NCI-H774 (cell line): ENCODE data around the gene KMT5C.

Experiments used
- DNase-seq: peaks from one replicate; lab custom pipeline; 2025; lab: John Stamatoyannopoulos, UW

Gene KMT5C

DNA sequence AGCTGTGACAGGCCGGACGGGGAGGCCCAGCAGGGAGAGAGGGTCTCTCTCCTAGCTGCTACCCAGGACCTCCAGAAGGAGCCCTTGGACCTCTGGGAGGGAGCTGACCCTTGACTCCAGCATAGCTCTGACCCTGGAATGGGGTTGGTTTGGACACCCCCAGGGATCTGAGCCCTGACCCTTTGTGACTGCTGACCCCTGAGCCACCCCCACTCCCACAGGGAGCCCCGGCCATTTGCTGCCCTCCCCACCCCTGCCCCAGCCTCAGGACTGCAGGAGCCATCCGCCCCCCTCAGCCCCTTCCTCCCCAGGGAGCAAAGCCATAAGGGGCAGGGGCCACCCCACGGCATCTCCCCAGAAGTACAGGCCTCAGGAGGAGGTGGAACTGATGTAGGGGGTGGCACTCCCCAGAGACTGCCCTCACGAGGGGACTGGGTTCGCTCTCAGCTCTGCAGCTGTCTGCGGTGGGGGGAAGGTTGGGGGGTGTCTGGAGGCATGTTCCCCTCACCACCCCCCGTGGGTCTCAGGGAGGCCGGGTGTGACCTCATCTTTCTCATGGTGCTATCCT is 7.8 kb downstream of the KMT5C start:
- no peak for DNase-seq

DNA sequence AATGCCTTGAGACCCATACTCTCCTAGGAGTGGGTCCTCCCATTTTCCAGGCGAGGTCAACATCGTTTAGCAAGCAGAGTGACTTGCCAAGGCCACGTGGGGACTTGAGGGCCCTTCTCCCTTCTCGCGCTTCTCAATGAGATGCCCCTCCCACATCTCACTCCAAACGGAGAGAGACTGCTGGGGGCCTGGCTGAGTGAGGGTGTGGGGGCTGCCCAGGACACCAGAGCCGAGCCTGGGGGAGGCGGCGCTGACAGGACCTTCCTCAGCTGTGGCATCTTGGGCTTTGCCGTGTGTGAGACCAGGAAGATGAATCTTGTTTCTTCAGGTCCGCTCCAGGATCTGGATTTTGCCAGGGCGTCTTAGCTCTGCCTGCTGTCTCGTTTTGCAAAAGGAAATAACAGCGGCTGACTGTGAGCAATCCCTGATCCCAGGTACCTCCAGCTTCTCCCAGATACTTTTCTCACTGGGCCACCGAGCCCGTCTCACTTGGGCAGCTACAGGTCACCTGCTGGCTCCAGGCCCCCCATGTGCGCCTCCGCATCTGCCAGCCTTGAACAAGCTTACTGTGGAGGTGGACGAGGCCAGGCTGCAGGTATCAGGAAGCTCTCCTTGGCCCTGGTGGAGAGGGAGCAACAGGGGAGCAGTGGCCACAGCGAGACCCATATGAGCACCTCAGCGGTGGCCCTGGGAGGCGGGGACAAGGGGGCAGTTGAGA is 8.8 kb downstream of the KMT5C start:
- no peak for DNase-seq

DNA sequence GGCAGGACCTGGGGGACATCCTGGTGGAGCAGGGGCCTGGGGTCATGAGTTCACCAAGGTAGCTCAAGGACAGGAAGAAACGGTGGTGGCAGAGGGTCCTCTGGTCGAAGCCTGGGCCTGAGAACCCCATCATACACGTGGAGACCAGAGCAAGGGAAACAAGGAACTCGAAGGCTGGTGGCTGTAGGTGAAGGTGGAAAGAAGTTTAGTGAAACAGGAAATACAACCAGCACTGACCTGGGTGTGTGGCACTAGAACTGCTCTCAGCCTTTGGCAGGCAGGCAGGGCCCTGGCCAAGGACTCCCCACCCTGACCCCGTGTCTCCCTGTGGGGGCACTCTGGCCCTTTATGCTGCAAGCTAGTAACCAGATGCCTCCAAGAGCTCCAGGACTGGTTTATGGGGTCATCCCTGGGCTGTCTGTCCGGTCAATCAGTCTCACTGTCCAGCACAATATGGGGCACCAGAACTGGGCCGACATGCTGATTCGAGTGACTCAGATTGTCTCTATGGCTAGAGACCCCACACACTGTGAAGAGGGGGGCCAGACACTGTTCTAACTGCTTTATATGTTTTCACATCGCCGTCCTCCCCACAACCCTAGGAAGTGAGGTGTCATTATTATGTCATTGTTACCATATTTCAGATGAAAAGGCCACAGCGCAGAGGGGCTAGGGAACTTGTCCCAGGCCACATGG is 11.1 kb downstream of the KMT5C start:
- no peak for DNase-seq

GRCh38 chr19:55352040-55352439 is 12.4 kb downstream of the KMT5C start:
- no peak for DNase-seq

- no peak for DNase-seq
Observed at GRCh38 chr19:55352549-55353145, 13.0 kb downstream of the KMT5C start.

GRCh38 chr19:55353356-55353802 is 13.7 kb downstream of the KMT5C start:
- DNase-seq, result no peak

DNA sequence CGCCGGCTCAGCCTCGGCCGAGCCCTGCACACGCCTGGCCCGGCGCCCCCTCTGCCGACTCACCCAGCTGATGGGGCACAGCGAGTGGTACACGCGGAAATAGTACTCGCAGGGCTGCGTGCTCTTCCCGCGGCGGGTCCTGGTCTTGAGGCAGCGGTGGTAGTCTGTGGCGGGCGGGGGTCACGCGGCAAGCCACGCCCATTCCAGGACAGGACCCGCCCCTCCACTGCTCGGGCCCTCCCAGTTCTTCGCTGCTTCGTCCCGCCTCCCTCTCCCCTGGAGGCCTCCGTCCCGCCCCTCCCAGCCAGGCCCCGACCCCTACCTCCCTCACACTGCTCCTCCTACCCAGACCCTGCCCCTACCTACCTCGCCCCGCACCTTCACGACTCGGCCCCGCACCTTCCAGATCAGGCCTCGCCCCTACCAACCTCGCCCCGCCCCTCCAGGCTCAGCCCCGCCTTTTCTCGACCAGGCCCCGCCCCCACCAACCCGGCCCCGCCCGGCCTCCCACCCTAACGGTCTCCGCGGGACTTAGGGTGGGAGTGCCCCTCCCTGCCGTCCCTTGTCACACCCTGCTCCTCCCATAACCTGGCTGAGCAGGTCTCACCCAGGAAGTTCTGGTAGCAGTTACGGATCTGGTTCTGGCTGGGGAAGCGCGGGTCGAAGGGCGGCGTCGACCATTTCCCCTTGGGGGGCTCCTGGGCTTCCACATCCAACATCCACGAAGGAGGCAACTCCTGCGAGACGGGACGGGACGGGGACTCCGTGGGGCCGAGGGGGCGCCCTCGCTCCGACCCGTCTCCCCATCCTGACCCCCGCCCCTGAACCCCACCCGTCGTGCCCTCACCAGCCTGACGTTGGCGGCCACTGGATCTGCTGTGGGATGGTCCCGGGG is 14.4 kb downstream of the KMT5C start:
- DNase-seq, result peak; percentile 35

DNA sequence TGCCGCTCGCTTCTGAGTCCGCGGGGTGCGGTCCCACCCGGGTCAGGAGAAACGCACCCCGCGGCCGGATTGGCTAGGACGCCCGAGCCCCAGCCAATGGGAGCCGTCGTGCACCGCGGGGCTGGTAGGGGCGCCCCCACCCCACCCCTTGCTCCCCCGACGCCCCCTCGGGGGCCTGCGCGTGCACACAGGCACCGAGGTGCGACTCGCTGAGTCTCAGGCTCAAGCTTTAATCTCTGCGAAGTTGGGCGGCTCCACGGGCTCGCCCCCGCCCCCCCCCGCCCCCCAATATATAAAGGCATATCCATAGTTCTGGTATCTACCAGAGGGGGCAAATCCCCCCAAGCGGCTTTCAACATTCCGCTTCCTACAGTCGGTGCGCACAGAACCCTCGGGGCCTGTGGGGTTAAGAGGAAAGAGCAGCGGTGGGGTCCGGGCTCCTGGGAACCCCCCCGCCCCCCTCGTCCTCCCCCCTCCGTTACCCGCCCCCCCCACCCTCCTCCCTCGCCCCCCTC is 15.1 kb downstream of the KMT5C start, which contains the start of gene COX6B2:
COX6B2 (minus strand) TSS at position 22 of the 515 bp plus-strand sequence. CDS start 198 bp downstream, outside the sequence.
- no peak for DNase-seq

- DNase-seq, result no peak
Observed at GRCh38 chr19:55355213-55355821, 15.6 kb downstream of the KMT5C start.

DNA sequence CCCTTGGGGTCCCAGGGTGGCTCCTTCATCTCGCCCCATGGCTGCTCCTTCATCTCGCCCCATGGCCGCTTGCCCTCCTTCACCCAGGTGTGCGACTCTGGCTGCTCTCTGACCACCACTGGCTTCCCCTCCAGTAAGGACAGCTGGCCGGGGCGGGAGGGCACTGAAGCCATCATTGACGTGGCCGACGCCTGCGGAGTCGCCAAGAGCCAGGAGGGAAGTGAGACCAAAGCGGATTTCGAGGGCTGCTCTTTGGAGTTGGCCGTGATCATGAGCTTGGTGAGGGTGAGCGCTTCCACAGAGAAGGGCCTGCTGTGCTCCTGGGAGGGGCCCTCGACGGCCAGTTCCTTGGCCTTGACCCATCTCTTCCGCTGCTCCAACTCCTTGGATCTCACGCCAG is 18.8 kb downstream of the KMT5C start:
- no peak for DNase-seq

DNA sequence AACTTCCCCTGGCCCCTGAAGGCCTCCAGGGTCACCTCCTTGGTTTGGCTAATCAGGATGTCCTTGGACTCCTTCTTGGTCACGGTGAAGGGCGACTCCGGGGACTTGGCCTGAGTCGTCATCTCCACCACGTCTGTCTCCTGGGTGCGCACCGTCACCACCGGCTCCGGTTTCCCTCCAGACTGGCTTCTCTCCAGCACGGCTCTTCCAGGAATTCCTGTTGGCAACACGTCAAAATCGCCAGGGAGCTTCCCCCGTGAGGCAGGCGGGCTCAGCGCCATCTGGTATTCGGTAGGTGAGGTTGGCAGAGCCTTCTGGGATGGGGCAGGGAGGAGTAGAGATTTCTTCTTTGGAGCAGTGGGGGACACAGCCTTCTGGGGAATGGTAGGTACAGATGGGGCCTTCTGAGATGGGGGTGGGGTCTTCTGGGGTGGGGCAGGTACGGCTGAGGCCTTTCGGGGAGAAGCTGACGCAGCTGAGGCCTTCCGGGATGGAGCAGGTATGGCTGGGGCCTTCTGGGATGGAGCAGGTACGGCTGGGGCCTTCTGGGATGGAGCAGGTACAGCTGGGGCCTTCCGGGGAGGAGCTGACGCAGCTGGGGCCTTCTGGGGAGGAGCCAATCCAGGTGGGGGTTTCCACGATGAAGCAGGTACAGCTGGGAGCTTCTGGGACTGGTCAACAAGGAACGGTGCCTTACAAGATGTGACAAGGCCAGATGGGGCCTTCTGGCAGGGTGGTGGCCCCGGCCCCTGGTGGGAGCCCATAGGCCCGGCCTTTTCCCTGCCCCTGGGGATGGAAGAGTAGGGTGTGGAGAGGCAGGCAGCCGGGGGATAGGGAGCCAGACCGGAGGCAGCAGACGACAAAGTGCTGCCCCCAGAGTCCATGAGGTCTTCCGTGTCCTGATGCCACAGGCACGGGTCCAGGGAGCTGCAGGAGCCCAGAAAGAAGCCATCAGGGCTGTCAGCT is 19.6 kb downstream of the KMT5C start:
- no peak for DNase-seq

DNA sequence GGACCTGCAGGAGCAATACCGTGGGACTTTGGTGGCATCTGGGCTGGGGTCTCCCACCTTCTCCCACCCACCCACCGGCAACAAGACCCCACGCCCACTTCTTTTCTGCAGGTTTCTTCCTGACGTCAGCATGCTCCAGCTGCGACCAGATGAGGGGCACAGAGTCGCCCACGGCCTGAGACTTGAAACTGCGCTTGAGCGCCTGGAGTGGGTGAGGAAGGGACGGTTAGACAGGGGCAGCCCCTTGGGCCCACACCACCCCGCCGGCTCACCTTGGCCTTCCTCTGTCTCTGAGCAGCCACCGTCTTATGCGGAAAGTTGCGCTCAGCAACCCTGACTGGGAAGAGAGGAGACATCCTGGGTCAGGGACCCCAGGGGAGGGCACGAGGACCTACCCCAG is 21.2 kb downstream of the KMT5C start:
- no peak for DNase-seq

- DNase-seq, result no peak
Observed at GRCh38 chr19:55362174-55362989, 22.7 kb downstream of the KMT5C start.

DNA sequence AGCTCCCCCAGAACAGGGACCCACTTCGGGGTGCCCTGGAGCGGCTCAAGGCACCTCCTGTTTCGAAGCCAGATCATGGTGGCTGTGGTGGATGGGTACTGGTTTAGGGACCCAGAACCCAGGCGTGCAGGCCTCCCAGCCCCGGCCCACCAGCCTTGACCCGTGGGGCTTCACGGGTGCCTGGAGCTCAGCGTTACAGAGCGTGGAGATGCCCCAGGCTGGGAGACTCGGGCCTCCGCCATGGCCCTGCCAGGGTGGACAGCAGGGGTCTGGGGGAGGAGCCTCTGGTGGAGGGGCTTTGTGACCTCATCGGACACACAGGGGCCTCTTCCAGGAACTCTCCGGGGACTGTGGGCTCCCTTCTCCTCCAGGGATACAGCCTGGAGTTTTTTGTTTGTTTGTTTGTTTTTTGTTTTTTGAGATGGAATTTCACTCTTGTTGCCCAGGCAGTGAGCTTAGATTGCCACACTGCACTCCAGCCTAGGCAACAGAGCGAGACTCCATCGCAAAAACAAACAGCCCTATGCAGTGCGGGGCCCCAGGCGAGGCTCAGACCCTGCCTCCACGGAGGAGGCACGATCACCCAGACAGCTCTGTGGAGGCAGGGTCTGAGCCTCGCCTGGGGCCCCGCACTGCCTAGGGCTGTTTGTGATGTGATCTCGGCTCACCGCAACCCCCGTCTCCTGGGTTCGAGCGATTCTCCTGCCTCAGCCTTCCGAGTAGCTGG is 23.5 kb downstream of the KMT5C start, which contains the start of gene GARIN5B:
GARIN5B (minus strand) TSS at position 271 of the 727 bp plus-strand sequence; CDS start at position 77, 194 bp downstream.
- no peak for DNase-seq

- no peak for DNase-seq
Observed at GRCh38 chr19:55365245-55365644, 25.6 kb downstream of the KMT5C start.

DNA sequence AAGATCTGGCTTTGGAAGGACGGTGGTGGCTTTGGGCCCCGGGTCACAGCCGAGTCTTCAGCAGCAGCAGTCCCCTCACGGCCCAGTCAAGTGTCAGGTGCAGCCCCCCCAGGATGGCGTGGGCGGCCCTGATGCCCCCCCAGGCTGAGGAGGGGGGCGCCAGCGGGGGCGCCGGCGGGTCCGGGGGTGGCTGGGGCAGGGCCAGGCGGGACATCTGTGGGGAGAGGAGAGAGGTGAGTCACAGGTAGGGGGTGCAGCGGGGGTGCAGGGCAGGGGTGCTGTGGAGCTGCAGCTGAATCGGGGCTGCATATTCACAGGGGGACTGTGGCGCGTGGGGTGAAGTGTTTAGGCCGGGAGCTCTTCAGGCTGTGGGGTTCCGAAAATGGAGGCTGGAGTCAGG is 26.3 kb downstream of the KMT5C start:
- DNase-seq, result no peak

DNA sequence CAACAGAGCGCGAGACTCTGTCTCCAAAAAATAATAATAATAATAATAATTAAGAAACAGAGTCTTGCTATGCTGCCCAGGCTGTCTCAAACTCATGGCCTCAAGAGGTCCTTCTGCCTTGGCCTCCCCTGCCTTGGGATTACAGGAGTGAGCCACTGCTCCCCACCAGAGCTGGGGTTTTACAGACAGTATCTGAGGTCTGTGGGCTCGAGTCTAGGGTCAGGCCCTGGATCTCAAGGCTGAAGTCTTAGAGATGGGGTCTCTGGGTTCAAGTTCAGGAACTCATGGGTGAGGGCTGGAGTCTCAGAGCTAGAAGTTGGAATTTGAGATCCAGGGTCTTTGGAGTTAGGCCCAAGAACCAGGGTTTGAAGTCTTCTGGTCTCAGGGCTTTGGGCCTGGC is 27.1 kb downstream of the KMT5C start:
- no peak for DNase-seq

DNA sequence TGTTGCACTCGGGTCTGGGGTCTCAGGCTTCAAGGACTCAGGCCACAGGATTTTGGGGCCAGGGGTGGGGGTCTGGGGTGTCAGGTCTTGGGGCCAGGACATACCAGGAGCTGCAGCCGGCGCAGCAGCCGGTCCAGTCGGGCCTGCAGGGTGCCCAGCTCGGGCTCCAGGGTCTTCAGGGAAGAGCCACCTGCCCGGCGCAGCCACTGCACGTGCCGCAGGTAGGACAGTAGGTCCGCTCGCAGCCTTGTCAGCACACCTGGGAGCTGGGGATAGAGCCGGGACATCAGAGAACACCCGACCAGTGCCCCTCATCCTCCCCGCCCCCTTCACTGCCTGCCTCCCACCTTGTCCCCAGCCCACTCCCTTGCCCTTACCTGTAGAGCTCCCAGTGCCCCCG is 28.4 kb downstream of the KMT5C start:
- no peak for DNase-seq
